Airway epithelial cell (primary cell): ENCODE data around the gene RASL11A. TPM values are rescaled to one million over a fixed set of nuclear protein-coding genes. Genes with fewer than 3 reads are reported as not detected.

Experiments used
- total RNA-seq: library from RNA; depleted of rRNA; stranded (reverse); fragments of >200 nt; gene quantifications from 2 replicates; pipeline ENCODE4 v1.2.3, GENCODE V29; 2015

The RASL11A gene, protein sequence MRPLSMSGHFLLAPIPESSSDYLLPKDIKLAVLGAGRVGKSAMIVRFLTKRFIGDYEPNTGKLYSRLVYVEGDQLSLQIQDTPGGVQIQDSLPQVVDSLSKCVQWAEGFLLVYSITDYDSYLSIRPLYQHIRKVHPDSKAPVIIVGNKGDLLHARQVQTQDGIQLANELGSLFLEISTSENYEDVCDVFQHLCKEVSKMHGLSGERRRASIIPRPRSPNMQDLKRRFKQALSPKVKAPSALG
- total RNA-seq: 0.46 and 1.2 TPM in 2 replicates

DNA sequence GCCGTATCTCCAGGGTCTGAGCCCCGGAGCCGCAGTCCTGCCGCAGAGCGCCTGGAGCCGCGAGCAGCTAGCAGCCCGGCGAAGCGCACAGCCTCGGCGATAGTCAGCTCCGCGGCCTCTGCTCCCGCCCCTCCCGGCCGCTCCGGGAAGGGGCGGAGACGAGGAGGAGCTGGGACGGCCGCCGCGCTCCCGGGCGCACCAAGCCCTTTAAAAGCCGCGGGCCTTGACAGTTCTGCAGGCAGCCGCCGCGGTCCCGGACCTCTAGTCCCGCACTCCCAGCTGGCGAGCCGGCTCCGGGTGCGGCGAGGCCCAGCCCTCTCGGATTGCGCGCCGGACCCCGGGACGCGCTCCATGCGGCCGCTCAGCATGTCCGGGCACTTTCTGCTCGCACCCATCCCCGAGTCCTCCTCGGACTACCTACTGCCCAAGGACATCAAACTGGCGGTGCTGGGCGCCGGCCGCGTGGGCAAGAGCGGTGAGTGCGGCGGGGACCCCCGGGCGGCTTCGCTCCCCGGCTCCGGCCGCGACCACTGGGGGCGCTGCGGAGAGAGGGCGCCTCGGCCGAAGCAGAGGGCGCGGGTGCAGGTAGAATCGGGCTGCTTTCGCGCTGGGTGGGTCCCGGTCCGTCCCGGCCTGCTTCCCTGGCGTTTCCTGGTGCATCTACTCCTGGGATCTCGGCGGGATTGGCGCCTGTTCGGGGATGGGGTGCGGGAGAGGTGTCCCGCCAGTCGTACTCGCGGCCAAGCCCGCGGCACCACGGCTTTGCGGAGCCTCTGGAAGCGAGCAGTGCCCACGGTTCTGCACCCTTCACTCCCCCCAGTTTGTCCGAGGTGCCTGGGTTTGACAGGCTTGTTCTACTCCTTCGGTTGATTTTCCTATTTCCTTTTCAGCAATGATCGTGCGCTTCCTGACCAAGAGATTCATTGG is at the start of gene RASL11A:
RASL11A (plus strand) TSS at position 237 of the 927 bp plus-strand sequence; CDS start at position 352, 115 bp downstream.

DNA sequence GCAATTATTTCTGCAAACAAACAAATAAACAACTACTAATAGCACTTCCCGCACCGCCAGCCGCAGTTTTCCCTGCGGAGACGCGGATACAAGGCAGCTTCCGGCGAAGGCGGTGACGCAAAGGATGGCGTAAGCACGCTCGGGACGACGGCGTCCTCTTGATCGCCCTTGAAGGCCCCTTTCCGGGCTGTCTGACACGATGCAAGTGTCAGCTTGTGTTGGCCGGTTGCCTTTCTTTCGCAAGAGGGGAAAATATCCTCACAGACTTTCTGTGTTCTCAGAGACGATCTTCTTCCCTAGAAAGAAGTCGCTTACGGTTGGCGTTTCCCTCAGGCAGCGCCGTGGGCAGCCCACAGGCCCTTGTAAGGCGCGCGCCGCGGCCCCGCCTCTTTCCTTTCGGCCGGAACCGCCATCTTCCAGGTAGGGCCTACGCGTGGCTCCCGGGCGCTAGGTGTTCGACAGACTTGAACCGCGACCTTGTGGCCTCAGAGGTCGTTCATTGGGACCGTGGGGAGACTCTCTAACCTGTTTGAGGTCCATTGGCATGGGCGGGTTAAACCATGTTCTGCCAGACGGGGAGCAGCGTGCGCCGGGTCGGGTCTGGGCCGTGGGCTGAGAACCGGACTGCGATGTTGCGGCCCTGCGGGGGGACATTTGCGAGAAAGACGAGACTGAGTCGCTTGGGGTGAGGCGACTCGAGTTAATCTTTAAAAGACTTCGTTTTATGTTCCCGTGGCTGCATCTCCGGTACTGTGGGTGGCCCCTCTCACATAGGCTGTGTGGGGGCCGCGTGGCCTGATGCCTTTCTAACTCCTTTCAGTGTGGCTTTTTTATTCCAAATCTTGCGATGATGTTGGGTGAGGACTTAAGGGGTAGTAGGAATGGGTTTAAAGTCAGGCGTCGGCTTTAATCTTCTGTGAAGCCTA is 19.2 kb upstream of the RASL11A start, which contains the start of gene RPL21:
RPL21 (plus strand) TSS at position 393 of the 926 bp plus-strand sequence. CDS start 2,219 bp downstream, outside the sequence.

Other genes starting within 250 kb of the RASL11A start
- gene USP12, start 99.0 kb upstream of the RASL11A start, total RNA-seq: 7.9 and 11.0 TPM in 2 replicates
- gene RPL21, start 19.3 kb upstream of the RASL11A start, total RNA-seq: 1,217 and 1,221 TPM in 2 replicates
- 88.9 and 99.2 TPM in 2 replicates for gene GTF3A, start 153.8 kb downstream of the RASL11A start, total RNA-seq
- gene MTIF3, start 179.7 kb downstream of the RASL11A start, total RNA-seq: 28.8 and 59.3 TPM in 2 replicates